Neural crest cell (in vitro differentiated cells): ENCODE measurements around the gene UNC5CL. TPM values are rescaled to one million over a fixed set of nuclear protein-coding genes. Genes with fewer than 3 reads are reported as not detected.

Source experiments
- DNase-seq: peaks from one replicate; pipeline ENCODE4 v3.0.0; 2021; ENCODE audit warnings: low read depth, mixed read lengths, low spot score
- H3K27ac Mint-ChIP-seq: one replicate; pipeline ENCODE4 v1.8.0; 2021; ENCODE audit warnings: mild to moderate bottlenecking, mixed read lengths; ENCODE audit not compliant: unreplicated experiment
- H3K27me3 Mint-ChIP-seq: 2 replicates; pipeline ENCODE4 v1.8.0; 2021; ENCODE audit warnings: low read depth, mild to moderate bottlenecking, mixed read lengths
- H3K36me3 Mint-ChIP-seq: 2 replicates; pipeline ENCODE4 v1.8.0; 2021; ENCODE audit warnings: low read depth, mild to moderate bottlenecking, mixed read lengths
- H3K4me1 Mint-ChIP-seq: 2 replicates; pipeline ENCODE4 v1.8.0; 2021; ENCODE audit warnings: mixed read lengths
- H3K4me3 Mint-ChIP-seq: one replicate; pipeline ENCODE4 v1.8.0; 2021; ENCODE audit warnings: mild to moderate bottlenecking, mixed read lengths
- H3K9me3 Mint-ChIP-seq: 2 replicates; pipeline ENCODE4 v1.8.0; 2021; ENCODE audit warnings: mixed read lengths
- long read RNA-seq: library from polyadenylated mRNA; unstranded; transcript quantifications from one replicate; pipeline ENCODE4 v2.0.0, GENCODE V29; 2020
- total RNA-seq: library from RNA; stranded (reverse); gene quantifications from 2 replicates; pipeline ENCODE4 v1.2.1, GENCODE V29; 2021
- TF ChIP-seq, protein P1 (sequence below): fragments of 200-600 bp; sonication (generic); conservative IDR thresholded peaks from 2 replicates; pipeline ENCODE4 v1.5.0; 2021; ENCODE audit warnings: antibody characterized with exemption, mild to moderate bottlenecking

Gene UNC5CL, protein sequence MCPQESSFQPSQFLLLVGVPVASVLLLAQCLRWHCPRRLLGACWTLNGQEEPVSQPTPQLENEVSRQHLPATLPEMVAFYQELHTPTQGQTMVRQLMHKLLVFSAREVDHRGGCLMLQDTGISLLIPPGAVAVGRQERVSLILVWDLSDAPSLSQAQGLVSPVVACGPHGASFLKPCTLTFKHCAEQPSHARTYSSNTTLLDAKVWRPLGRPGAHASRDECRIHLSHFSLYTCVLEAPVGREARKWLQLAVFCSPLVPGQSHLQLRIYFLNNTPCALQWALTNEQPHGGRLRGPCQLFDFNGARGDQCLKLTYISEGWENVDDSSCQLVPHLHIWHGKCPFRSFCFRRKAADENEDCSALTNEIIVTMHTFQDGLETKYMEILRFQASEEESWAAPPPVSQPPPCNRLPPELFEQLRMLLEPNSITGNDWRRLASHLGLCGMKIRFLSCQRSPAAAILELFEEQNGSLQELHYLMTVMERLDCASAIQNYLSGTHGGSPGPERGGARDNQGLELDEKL
- total RNA-seq = 1.5 and 1.6 TPM in 2 replicates
- long read RNA-seq, partial matches to known transcripts = 2 of 5 reads
- long read RNA-seq, other reads (novel, unspliced or antisense) = 3 of 5 reads

DNA sequence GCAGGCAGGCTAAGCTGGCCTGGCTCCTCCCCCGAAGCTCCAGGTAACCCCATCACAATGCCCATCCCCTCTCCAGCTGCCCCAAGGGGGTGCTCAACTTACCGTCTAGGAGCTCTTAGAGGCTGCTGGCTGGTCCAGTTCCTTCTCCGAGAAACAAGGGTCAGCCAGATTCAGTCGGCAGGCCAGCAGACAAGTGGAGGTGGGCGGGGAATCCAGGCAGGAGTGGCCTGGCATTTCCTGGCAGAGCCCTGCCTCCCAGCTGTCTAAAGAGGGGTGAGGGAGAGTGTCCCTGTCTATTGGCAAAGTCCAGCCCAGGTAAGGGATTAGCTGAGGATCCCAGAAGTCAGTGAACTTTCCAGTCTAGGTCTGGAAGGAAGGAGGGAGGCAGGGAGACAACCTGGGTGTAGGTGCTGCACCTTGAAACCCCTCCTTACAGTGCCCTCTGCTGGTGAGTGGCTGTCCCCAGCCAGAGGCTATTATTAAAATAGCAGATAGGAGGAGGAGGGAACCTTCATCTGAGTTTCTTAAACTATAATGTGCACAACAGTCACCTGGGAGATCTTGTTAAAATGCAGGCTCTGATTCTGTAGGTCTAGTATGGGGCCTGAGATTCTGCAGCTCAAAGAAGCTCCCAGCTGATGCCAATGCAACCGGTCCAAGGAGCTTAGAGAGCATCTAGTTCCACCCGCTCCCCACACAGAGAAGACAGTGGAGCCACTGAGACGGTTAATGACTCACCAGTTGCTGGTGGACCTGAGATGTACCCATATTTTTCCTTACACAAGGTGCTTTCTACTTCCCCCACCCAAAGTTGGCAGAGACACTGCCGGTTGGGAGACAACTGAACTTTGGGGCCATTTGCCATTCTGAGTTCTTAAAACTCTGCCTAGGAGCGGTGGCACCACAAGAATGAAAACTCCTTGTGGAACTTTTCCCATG lies at the start of gene UNC5CL:
Gene UNC5CL (minus strand): TSS at position 162 of the 939 bp plus-strand sequence. CDS start 4,147 bp downstream, outside the sequence.
- peak; percentile 33 for DNase-seq
- H3K27ac Mint-ChIP-seq = no peak within 1 kb of the TSS
- H3K4me3 Mint-ChIP-seq = no peak within 1 kb of the TSS
- H3K9me3 Mint-ChIP-seq = no peaks in the 10 kb centered on the region
- H3K36me3 Mint-ChIP-seq = no peaks in the 10 kb centered on the region
- no peaks in the 10 kb centered on the region for H3K27me3 Mint-ChIP-seq
- H3K4me1 Mint-ChIP-seq = no peaks in the 10 kb centered on the region
- TF ChIP-seq, protein P1, sequence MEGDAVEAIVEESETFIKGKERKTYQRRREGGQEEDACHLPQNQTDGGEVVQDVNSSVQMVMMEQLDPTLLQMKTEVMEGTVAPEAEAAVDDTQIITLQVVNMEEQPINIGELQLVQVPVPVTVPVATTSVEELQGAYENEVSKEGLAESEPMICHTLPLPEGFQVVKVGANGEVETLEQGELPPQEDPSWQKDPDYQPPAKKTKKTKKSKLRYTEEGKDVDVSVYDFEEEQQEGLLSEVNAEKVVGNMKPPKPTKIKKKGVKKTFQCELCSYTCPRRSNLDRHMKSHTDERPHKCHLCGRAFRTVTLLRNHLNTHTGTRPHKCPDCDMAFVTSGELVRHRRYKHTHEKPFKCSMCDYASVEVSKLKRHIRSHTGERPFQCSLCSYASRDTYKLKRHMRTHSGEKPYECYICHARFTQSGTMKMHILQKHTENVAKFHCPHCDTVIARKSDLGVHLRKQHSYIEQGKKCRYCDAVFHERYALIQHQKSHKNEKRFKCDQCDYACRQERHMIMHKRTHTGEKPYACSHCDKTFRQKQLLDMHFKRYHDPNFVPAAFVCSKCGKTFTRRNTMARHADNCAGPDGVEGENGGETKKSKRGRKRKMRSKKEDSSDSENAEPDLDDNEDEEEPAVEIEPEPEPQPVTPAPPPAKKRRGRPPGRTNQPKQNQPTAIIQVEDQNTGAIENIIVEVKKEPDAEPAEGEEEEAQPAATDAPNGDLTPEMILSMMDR = peak; percentile 69

DNA sequence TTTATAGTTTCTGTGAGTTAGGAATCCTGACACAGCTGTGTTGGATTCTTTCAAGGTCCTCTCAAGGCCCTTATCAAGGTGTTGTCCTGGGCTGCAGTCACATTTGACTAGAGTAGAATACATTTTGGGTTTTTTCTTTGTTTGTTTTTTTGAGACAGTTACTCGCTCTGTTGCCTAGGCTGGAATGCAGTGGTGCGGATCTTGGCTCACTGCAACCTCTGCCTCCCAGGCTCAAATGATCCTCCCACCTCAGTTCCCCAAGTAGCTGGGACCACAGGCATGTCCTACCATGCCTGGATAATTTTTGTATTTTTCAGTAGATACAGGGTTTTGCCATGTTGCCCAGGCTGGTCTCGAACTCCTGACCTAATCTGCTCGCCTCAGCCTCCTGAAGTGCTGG lies 49.4 kb upstream of the UNC5CL start:
- TF ChIP-seq, protein P1 = no peak
- Mint-ChIP-seq H3K27ac (no peak overlapping the region), H3K4me1 (no peaks in the 10 kb centered on the region), H3K36me3 (peaks cover 20% of the 10 kb centered on the region), H3K9me3 (no peaks in the 10 kb centered on the region), H3K4me3 (no peak overlapping the region), H3K27me3 (no peaks in the 10 kb centered on the region)
- no peak for DNase-seq

DNA sequence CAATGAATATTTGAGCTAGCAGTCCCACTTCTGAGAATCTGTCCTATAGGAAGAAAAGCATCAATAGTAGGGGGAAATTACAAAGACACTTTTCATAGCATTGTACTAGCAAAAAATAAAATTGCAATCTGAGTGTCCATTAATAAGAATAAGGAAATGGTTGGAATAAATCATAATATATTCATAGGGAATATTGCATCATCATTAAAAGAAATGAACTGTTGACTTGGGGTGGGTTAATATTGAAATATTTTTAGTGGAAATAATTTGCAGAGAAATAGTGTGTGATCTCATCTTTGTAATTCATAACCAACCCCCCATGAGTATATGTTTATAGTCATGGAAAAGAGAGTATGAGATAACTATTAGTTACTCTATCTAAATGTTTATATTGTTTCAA lies 46.2 kb upstream of the UNC5CL start:
- H3K9me3 Mint-ChIP-seq = no peaks in the 10 kb centered on the region
- H3K27me3 Mint-ChIP-seq = no peaks in the 10 kb centered on the region
- DNase-seq = no peak
- TF ChIP-seq, protein P1 = no peak
- H3K4me3 Mint-ChIP-seq = no peak overlapping the region
- H3K4me1 Mint-ChIP-seq = no peaks in the 10 kb centered on the region
- no peak overlapping the region for H3K27ac Mint-ChIP-seq
- peaks cover 23% of the 10 kb centered on the region for H3K36me3 Mint-ChIP-seq

DNA sequence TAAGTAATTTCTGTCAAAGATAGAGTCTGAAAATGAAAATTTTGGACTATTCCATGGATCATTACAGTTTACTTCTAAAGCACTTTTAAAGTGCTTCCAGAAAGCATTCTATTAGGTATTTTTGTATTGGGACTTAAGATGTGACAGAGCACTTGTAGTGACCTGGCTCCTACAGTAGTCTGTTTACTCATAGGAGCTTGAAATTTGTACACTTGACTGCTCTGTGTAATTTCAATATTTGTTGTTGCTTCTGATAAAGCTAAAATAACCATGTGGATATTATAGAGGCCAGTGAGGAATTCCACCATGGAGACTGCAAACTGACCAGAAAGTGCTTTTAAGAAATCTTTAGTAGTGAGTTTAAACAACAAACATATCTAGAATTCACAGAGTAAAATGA lies 44.1 kb upstream of the UNC5CL start:
- H3K27me3 Mint-ChIP-seq = no peaks in the 10 kb centered on the region
- H3K9me3 Mint-ChIP-seq = no peaks in the 10 kb centered on the region
- TF ChIP-seq, protein P1 = no peak
- H3K4me3 Mint-ChIP-seq = no peak overlapping the region
- no peak for DNase-seq
- no peaks in the 10 kb centered on the region for H3K4me1 Mint-ChIP-seq
- no peak overlapping the region for H3K27ac Mint-ChIP-seq
- peaks cover 25% of the 10 kb centered on the region for H3K36me3 Mint-ChIP-seq

DNA sequence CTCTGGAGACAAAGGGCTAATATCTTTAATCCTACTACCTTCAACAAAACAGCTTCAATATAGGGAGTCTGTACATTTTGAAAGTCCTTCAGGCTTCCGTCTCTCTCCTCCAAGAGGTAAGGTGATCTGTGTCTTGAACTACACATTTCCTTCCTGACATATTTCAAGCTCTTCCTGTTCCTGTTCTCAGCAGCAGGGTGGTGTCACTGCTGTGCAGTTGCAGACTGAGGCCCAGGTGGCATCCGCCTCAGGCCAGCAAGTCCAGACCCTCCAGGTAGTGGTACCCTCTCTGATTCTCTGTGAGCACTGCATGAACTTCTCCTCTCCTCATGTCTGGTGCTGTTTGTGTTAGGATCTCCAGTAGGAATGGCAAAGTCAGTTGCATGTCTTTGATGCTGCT lies 41.6 kb upstream of the UNC5CL start:
- no peak overlapping the region for H3K4me3 Mint-ChIP-seq

More for the DNA sequence above, 41.6 kb upstream of the UNC5CL start:
- DNase-seq = no peak
- Mint-ChIP-seq H3K4me1 (peaks cover 6% of the 10 kb centered on the region), H3K9me3 (no peaks in the 10 kb centered on the region), H3K36me3 (peaks cover 21% of the 10 kb centered on the region), H3K27ac (no peak overlapping the region), H3K27me3 (no peaks in the 10 kb centered on the region)
- TF ChIP-seq, protein P1 = no peak
